OCI-LY7 (cell line): ENCODE data around the gene ACTRT2. TPM values are rescaled to one million over a fixed set of nuclear protein-coding genes. Genes with fewer than 3 reads are reported as not detected.

Experiments used
- BruUV-seq: library from RNA; stranded (reverse); fragments of 400-500 nt; replicated peaks from 2 replicates; lab custom pipeline; 2021; lab: Mats Ljungman, UMichigan
- CTCF ChIA-PET: fragments of 300-600 bp; sonication (Branson Sonifier 250); formaldehyde crosslinking; loops from one replicate; lab custom pipeline; 2022; ENCODE audit warnings: antibody characterized with exemption; ENCODE audit not compliant: unreplicated experiment; lab: Charles Lee
- POLR2A ChIA-PET: fragments of 300-600 bp; sonication (Branson Sonifier 250); formaldehyde crosslinking; loops from one replicate; lab custom pipeline; 2022; ENCODE audit warnings: antibody characterized with exemption; lab: Charles Lee
- DNase-seq: peaks from one replicate; pipeline ENCODE4 v3.0.0-alpha.2; 2015; ENCODE audit warnings: low spot score
- H2AFZ ChIP-seq: fragments of 200-600 bp; sonication (generic), shearing (Covaris generic); 2 replicates; pipeline ENCODE4 v1.6.1; 2014; ENCODE audit warnings: mild to moderate bottlenecking, antibody characterized with exemption, low read length, moderate library complexity
- H3K27ac ChIP-seq: fragments of 200-600 bp; sonication (generic); 2 replicates; pipeline ENCODE4 v1.5.1; 2014; ENCODE audit warnings: mixed run types, low read depth, mild to moderate bottlenecking, moderate library complexity, low read length, inconsistent platforms; ENCODE audit not compliant: poor library complexity, severe bottlenecking
- H3K36me3 ChIP-seq: fragments of 200-600 bp; sonication (generic); 2 replicates; pipeline ENCODE4 v1.6.1; 2014; ENCODE audit warnings: mild to moderate bottlenecking, antibody characterized with exemption, low read length, moderate library complexity, mixed read lengths; ENCODE audit not compliant: insufficient read depth
- H3K4me1 ChIP-seq: fragments of 200-600 bp; sonication (generic); 2 replicates; pipeline ENCODE4 v1.5.1; 2014; ENCODE audit warnings: mild to moderate bottlenecking, low read length; ENCODE audit not compliant: insufficient read depth, poor library complexity, severe bottlenecking
- H3K4me2 ChIP-seq: fragments of 200-600 bp; sonication (generic); 2 replicates; pipeline ENCODE4 v1.6.1; 2014; ENCODE audit warnings: mild to moderate bottlenecking, low read length
- H3K4me3 ChIP-seq: fragments of 200-600 bp; sonication (generic); 2 replicates; pipeline ENCODE4 v1.5.1; 2014; ENCODE audit warnings: mild to moderate bottlenecking, low read depth, low read length; ENCODE audit not compliant: poor library complexity, severe bottlenecking
- H3K79me2 ChIP-seq: fragments of 200-600 bp; sonication (generic); 2 replicates; pipeline ENCODE4 v1.6.1; 2016; ENCODE audit warnings: low read depth, mild to moderate bottlenecking, low read length, moderate library complexity, mixed read lengths; ENCODE audit not compliant: insufficient read depth
- H3K9me2 ChIP-seq: fragments of 200-600 bp; sonication (generic); 2 replicates; pipeline ENCODE4 v1.6.1; 2016; ENCODE audit warnings: mild to moderate bottlenecking, low read length, mixed read lengths; ENCODE audit not compliant: insufficient read depth
- H3K9me3 ChIP-seq: fragments of 200-600 bp; sonication (generic); 2 replicates; pipeline ENCODE4 v1.6.1; 2014; ENCODE audit warnings: mild to moderate bottlenecking, mixed run types, low read length, mixed read lengths
- H4K20me1 ChIP-seq: fragments of 200-600 bp; sonication (generic); 2 replicates; pipeline ENCODE4 v1.6.1; 2014; ENCODE audit warnings: mild to moderate bottlenecking, antibody characterized with exemption, low read length, moderate library complexity, mixed read lengths; ENCODE audit not compliant: insufficient read depth
- EZH2phosphoT487 ChIP-seq: fragments of 200-600 bp; sonication (generic); IDR thresholded peaks from 2 replicates; pipeline ENCODE4 v1.6.1; 2018; ENCODE audit warnings: low read depth, borderline replicate concordance, mild to moderate bottlenecking, mixed run types, antibody characterized with exemption, low read length, moderate library complexity, mixed read lengths
- intact Hi-C: fragments of 100-400 bp; cut with micrococcal nuclease; formaldehyde crosslinking; loops from one replicate; pipeline ENCODE4 v1.10.0; 2022; ENCODE audit not compliant: unreplicated experiment
- total RNA-seq, 2 experiments: library from RNA; depleted of rRNA in 1 of 2; stranded (reverse); fragments of >200 nt in 1 of 2; shearing (Covaris generic) in 1 of 2; gene quantifications; 2 replicates each; pipeline ENCODE4 v1.2.3, GENCODE V29; 2014 to 2022
- TF ChIP-seq, protein P1 (sequence below): fragments of 200-600 bp; sonication (generic); conservative IDR thresholded peaks from 2 replicates; pipeline ENCODE4 v1.5.1; 2014; ENCODE audit warnings: mild to moderate bottlenecking, antibody characterized with exemption, low read length, moderate library complexity, mixed read lengths

The ACTRT2 gene
- total RNA-seq, 2 experiments from 2014 or later, result not detected

GRCh38 chr1:3016641-3017439 lies 4.4 kb upstream of the ACTRT2 start:
- H3K4me1 ChIP-seq, result no peaks in the 10 kb centered on the region
- intact Hi-C loops, result no loop called here
- no peak overlapping the region for H3K4me3 ChIP-seq
- ChIA-PET POLR2A (no interaction called here), CTCF (no interaction called here)
- TF ChIP-seq, protein P1, sequence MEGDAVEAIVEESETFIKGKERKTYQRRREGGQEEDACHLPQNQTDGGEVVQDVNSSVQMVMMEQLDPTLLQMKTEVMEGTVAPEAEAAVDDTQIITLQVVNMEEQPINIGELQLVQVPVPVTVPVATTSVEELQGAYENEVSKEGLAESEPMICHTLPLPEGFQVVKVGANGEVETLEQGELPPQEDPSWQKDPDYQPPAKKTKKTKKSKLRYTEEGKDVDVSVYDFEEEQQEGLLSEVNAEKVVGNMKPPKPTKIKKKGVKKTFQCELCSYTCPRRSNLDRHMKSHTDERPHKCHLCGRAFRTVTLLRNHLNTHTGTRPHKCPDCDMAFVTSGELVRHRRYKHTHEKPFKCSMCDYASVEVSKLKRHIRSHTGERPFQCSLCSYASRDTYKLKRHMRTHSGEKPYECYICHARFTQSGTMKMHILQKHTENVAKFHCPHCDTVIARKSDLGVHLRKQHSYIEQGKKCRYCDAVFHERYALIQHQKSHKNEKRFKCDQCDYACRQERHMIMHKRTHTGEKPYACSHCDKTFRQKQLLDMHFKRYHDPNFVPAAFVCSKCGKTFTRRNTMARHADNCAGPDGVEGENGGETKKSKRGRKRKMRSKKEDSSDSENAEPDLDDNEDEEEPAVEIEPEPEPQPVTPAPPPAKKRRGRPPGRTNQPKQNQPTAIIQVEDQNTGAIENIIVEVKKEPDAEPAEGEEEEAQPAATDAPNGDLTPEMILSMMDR, result no peak
- TF ChIP-seq EZH2phosphoT487, result no peak
- no peaks in the 10 kb centered on the region for H3K79me2 ChIP-seq
- no peak overlapping the region for H3K27ac ChIP-seq
- no TSS peak for BruUV-seq
- no peaks in the 10 kb centered on the region for H3K36me3 ChIP-seq
- no peak overlapping the region for H3K4me2 ChIP-seq
- no peak for DNase-seq
- H2AFZ ChIP-seq, result no peak overlapping the region
- H3K9me2 ChIP-seq, result no peaks in the 10 kb centered on the region
- H4K20me1 ChIP-seq, result no peaks in the 10 kb centered on the region
- H3K9me3 ChIP-seq, result no peaks in the 10 kb centered on the region

DNA sequence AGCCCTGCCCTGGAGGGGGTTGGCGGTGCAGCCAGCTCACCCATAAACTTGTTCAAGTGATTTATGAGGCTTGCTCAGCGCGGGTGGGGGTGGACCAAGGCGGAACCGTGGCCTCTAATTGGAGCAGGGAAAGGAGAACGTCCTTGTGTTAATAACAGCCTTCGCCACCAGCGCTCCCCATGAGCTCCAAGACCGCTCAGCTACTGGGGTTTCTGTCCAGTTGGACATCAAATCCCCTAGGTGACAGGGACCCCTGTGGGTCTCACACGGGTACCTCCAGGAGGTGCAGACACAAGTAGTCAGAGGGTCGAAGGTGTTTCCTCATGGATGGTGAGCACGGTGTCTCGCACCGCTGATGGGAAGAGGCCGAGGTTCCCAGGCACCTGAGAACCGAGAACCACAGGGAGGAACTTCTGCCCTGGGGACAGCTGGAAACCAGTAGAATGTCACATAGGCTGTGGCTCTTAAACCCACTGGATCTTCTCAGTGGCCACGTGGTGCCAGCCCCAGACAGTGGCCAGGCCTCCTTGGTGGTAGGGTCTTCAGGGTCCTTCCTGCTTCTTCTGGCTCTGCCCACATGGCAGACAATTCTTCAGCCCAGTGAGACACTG lies 3.7 kb upstream of the ACTRT2 start:
- Histone ChIP-seq H3K27ac (no peak overlapping the region), H3K79me2 (no peaks in the 10 kb centered on the region), H3K4me2 (no peak overlapping the region), H3K4me3 (no peak overlapping the region), H3K9me2 (no peaks in the 10 kb centered on the region), H3K36me3 (no peaks in the 10 kb centered on the region), H3K4me1 (no peaks in the 10 kb centered on the region), H2AFZ (no peak overlapping the region), H4K20me1 (no peaks in the 10 kb centered on the region), H3K9me3 (no peaks in the 10 kb centered on the region)
- DNase-seq, result no peak
- intact Hi-C loops, result no loop called here
- no TSS peak for BruUV-seq
- TF ChIP-seq, protein P1, result no peak
- TF ChIP-seq EZH2phosphoT487, result no peak
- ChIA-PET POLR2A (no interaction called here), CTCF (no interaction called here)

DNA sequence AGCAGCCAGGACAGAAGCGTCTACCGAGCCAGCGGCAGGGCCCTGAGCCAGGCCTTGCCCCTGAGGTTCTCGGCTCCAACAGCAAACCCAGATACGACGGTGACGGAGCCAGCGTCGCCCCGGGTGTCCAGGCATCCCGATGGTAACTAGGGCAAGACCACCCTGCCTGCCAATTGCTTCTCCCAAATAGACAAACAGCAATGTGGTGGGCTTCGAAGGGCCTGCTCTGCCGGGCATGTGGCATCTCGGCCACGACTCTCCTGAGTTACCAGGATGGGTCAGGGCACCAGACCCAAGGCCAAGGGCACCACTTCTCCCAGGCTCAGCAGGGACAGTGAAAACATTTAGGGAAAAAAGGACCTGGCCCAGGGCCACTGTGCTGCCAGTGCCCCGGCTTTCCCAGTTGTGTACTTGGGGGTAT lies 3.2 kb upstream of the ACTRT2 start:
- Histone ChIP-seq H3K79me2 (no peaks in the 10 kb centered on the region), H3K4me3 (no peak overlapping the region), H4K20me1 (no peaks in the 10 kb centered on the region), H3K9me2 (no peaks in the 10 kb centered on the region), H3K36me3 (no peaks in the 10 kb centered on the region), H3K9me3 (no peaks in the 10 kb centered on the region), H3K4me2 (no peak overlapping the region), H3K27ac (no peak overlapping the region), H3K4me1 (no peaks in the 10 kb centered on the region), H2AFZ (no peak overlapping the region)
- ChIA-PET CTCF (no interaction called here), POLR2A (no interaction called here)
- intact Hi-C loops, result no loop called here
- TF ChIP-seq, protein P1, result no peak
- no peak for TF ChIP-seq EZH2phosphoT487
- no peak for DNase-seq
- no TSS peak for BruUV-seq
